CD14-positive monocyte (primary cell): Measurements from ENCODE around the gene MAD1L1. TPM values are rescaled to one million over a fixed set of nuclear protein-coding genes. Genes with fewer than 3 reads are reported as not detected.

ENCODE experiments used
- DNase-seq, 3 donors: peaks; one replicate each; pipeline ENCODE4 v3.0.0-alpha.2; 2011 to 2022
- H2AFZ ChIP-seq: 2 replicates; pipeline ENCODE4 v1.6.0; 2012; ENCODE audit warnings: mild to moderate bottlenecking, low read depth, low read length, inconsistent platforms; ENCODE audit not compliant: insufficient read depth, poor library complexity, severe bottlenecking
- H3K27ac ChIP-seq, 2 donors: 1 replicate in 1 of 2; 2 replicates in 1 of 2; pipeline ENCODE4 v1.5.1; 2012 to 2013; ENCODE audit warnings: low read length in 2 of 2, control low read depth in 1 of 2, inconsistent platforms in 1 of 2, low read depth in 1 of 2, mild to moderate bottlenecking in 1 of 2
- H3K27me3 ChIP-seq, 2 donors: one replicate each; pipeline versions ENCODE4 v1.6.0 to v1.6.1; 2011 to 2013; ENCODE audit warnings: low read length in 2 of 2; ENCODE audit not compliant: control insufficient read depth in 2 of 2, insufficient read depth in 2 of 2
- H3K36me3 ChIP-seq, 2 donors: replicated peaks in 1 of 2; 1 replicate in 1 of 2; 2 replicates in 1 of 2; pipeline versions ENCODE4 v1.5.1 to v1.6.1; 2012 to 2013; ENCODE audit warnings: low read length in 2 of 2, control low read depth in 1 of 2, inconsistent platforms in 1 of 2, mild to moderate bottlenecking in 1 of 2; ENCODE audit not compliant: insufficient read depth in 2 of 2, control insufficient read depth in 1 of 2
- H3K4me1 ChIP-seq, 2 donors: 1 replicate in 1 of 2; 2 replicates in 1 of 2; pipeline versions ENCODE4 v1.5.1 to v1.6.1; 2012 to 2013; ENCODE audit warnings: low read length in 2 of 2, control low read depth in 1 of 2, inconsistent platforms in 1 of 2, mild to moderate bottlenecking in 1 of 2, moderate library complexity in 1 of 2; ENCODE audit not compliant: insufficient read depth in 2 of 2, control insufficient read depth in 1 of 2
- H3K4me2 ChIP-seq: replicated peaks from 2 replicates; pipeline ENCODE3; 2012; ENCODE audit warnings: low read length, moderate library complexity, mild to moderate bottlenecking; ENCODE audit not compliant: poor library complexity, severe bottlenecking; ENCODE audit errors: extremely low read depth
- H3K4me3 ChIP-seq, 3 experiments: fragments of 200-600 bp in 1 of 3; sonication (generic) in 1 of 3; replicated peaks in 1 of 3; 1 replicate in 2 of 3; 2 replicates in 1 of 3; pipeline ENCODE4 v1.5.1; 2011 to 2013; ENCODE audit warnings: low read length in 3 of 3, mild to moderate bottlenecking in 3 of 3, control low read depth in 2 of 3, low read depth in 2 of 3, inconsistent platforms in 1 of 3, moderate library complexity in 1 of 3
- H3K79me2 ChIP-seq: 2 replicates; pipeline ENCODE4 v1.6.0; 2012; ENCODE audit warnings: mild to moderate bottlenecking, control low read depth, inconsistent platforms, low read length, moderate library complexity; ENCODE audit not compliant: insufficient read depth
- H3K9ac ChIP-seq: 2 replicates; pipeline ENCODE4 v1.6.0; 2017; ENCODE audit warnings: low read length, mild to moderate bottlenecking; ENCODE audit not compliant: insufficient read depth, poor library complexity, severe bottlenecking
- H3K9me3 ChIP-seq, 2 donors: replicated peaks in 1 of 2; 1 replicate in 1 of 2; 2 replicates in 1 of 2; pipeline versions ENCODE4 v1.5.1 to v1.6.1; 2012 to 2013; ENCODE audit warnings: low read length in 2 of 2, control low read depth in 1 of 2; ENCODE audit not compliant: control insufficient read depth in 1 of 2, insufficient read depth in 1 of 2
- H4K20me1 ChIP-seq: 2 replicates; pipeline ENCODE4 v1.6.0; 2012; ENCODE audit warnings: mild to moderate bottlenecking, low read length, control low read depth, moderate library complexity; ENCODE audit not compliant: insufficient read depth
- H3K27ac Mint-ChIP-seq, 7 donors: one replicate each; pipeline ENCODE4 v1.8.0; 2020; ENCODE audit warnings: mild to moderate bottlenecking in 7 of 7, mixed read lengths in 7 of 7, moderate library complexity in 6 of 7, inconsistent platforms in 2 of 7
- H3K27me3 Mint-ChIP-seq, 3 donors: one replicate each; pipeline ENCODE4 v1.8.0; 2021 to 2022; ENCODE audit warnings: low read depth in 3 of 3, mild to moderate bottlenecking in 3 of 3, mixed read lengths in 3 of 3, moderate library complexity in 3 of 3, inconsistent platforms in 1 of 3
- H3K36me3 Mint-ChIP-seq, 2 donors: one replicate each; pipeline ENCODE4 v1.8.0; 2020; ENCODE audit warnings: mixed read lengths in 2 of 2, inconsistent platforms in 1 of 2, mild to moderate bottlenecking in 1 of 2
- H3K4me1 Mint-ChIP-seq: one replicate; pipeline ENCODE4 v1.8.0; 2020; ENCODE audit warnings: mild to moderate bottlenecking, mixed read lengths
- H3K4me3 Mint-ChIP-seq, 2 donors: one replicate each; pipeline ENCODE4 v1.8.0; 2020; ENCODE audit warnings: mild to moderate bottlenecking in 2 of 2, mixed read lengths in 2 of 2, moderate library complexity in 1 of 2
- H3K9me3 Mint-ChIP-seq, 7 donors: one replicate each; pipeline ENCODE4 v1.8.0; 2020 to 2022; ENCODE audit warnings: mixed read lengths in 7 of 7, mild to moderate bottlenecking in 6 of 7, moderate library complexity in 6 of 7, inconsistent platforms in 2 of 7
- WGBS: methylation state at CpG from one replicate; pipeline ENCODE4 v1.1.5; 2013; ENCODE audit warnings: missing lambda C conversion rate; ENCODE audit not compliant: insufficient coverage; 5-methylcytosine and 5-hydroxymethylcytosine counted together
- intact Hi-C, 2 donors: fragments of 100-400 bp; cut with micrococcal nuclease; formaldehyde crosslinking; loops; one replicate each; pipeline versions ENCODE4 v1.15.0 to v1.15.1; 2023
- polyA plus RNA-seq, 3 donors: library from polyadenylated mRNA; depleted of rRNA in 1 of 3; unstranded in 2 of 3; stranded (reverse) in 1 of 3; fragments of 300-500 nt in 2 of 3; fragments of >200 nt in 1 of 3; fragmentation: Illumina TruSeq in 2 of 3; gene quantifications; 1 replicate in 2 of 3; 2 replicates in 1 of 3; pipeline ENCODE4 v1.2.3, GENCODE V29; 2012 to 2021
- TF ChIP-seq, protein P1 (sequence below): fragments of 200-600 bp; IDR thresholded peaks from one replicate; pipeline ENCODE4 v1.8.0; 2022; ENCODE audit warnings: antibody characterized with exemption, mild to moderate bottlenecking

Gene MAD1L1
- polyA plus RNA-seq, 3 donors, result 22.0 to 39.4 (median 33.2) TPM

- Histone ChIP-seq H4K20me1 (no peaks in the 10 kb centered on the region), H3K4me1 (peaks cover 0 to 7% of the 10 kb centered on the region in 2 donors), H3K79me2 (no peaks in the 10 kb centered on the region), H2AFZ (no peak overlapping the region), H3K27me3 (no peaks in the 10 kb centered on the region), H3K4me3 (no peak overlapping the region), H3K4me2 (no peak overlapping the region), H3K9ac (no peak overlapping the region), H3K9me3 (no peaks in the 10 kb centered on the region), H3K36me3 (peaks cover 40 to 74% of the 10 kb centered on the region in 2 donors), H3K27ac (no peak overlapping the region)
- TF ChIP-seq, protein P1, sequence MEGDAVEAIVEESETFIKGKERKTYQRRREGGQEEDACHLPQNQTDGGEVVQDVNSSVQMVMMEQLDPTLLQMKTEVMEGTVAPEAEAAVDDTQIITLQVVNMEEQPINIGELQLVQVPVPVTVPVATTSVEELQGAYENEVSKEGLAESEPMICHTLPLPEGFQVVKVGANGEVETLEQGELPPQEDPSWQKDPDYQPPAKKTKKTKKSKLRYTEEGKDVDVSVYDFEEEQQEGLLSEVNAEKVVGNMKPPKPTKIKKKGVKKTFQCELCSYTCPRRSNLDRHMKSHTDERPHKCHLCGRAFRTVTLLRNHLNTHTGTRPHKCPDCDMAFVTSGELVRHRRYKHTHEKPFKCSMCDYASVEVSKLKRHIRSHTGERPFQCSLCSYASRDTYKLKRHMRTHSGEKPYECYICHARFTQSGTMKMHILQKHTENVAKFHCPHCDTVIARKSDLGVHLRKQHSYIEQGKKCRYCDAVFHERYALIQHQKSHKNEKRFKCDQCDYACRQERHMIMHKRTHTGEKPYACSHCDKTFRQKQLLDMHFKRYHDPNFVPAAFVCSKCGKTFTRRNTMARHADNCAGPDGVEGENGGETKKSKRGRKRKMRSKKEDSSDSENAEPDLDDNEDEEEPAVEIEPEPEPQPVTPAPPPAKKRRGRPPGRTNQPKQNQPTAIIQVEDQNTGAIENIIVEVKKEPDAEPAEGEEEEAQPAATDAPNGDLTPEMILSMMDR, result no peak
- Mint-ChIP-seq H3K27me3 (peaks cover 0 to 2% (median 0%) of the 10 kb centered on the region in 3 donors), H3K27ac (no peak overlapping the region), H3K36me3 (peaks cover 71 to 85% of the 10 kb centered on the region in 2 donors), H3K4me3 (no peak overlapping the region), H3K9me3 (peaks cover 0 to 7% (median 0%) of the 10 kb centered on the region in 7 donors), H3K4me1 (peaks cover 9% of the 10 kb centered on the region)
- WGBS, result 78% methylated on average over 14 of the region's 14 CpGs
- no peak for DNase-seq
- intact Hi-C loops, result no loop called here
These were observed 30.4 kb downstream of the MAD1L1 start for GRCh38 chr7:2202361-2202761.

DNA sequence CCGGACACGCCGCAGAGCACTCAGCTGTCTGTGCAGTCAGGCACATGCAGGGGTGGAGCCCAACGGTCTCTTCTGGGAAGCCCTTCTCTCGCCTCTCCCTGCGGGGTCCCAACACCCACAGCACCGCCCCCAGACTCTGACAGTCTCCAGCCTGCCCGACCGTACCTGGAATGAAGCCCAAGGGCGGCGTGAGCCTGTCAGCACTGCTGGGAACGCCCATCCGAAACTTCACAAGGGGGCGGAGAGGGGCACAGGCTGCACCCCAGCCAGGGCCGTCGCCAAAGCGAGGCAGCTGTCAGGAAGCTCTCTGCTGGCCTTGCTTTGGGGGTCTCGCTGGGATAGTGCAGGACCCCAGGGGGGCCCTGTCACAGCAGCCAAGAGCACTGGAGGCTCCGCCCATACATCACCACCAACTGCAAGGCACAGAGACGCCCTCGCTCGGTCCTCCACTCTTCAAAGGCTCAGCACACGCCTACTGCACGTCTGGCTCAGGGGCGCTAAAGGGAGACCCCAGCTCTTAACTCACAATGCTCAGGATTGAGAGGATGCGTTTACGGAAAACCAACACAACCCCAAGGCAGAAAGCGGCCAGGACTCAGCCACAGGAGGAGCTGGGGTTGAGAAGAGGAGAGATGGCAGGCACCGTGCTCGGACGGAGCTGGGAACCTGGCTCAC lies 30.9 kb downstream of the MAD1L1 start:
- H3K27me3 ChIP-seq, result no peaks in the 10 kb centered on the region
- no peak overlapping the region for H3K9ac ChIP-seq
- H2AFZ ChIP-seq, result no peak overlapping the region
- H3K4me2 ChIP-seq, result no peak overlapping the region
- Mint-ChIP-seq H3K4me3 (no peak overlapping the region), H3K4me1 (peaks cover 9% of the 10 kb centered on the region), H3K27ac (no peak overlapping the region), H3K9me3 (peaks cover 0 to 10% (median 4%) of the 10 kb centered on the region in 7 donors), H3K27me3 (peaks cover 0 to 2% (median 0%) of the 10 kb centered on the region in 3 donors), H3K36me3 (peaks cover 71 to 85% of the 10 kb centered on the region in 2 donors)
- peaks cover 0 to 7% of the 10 kb centered on the region in 2 donors for H3K4me1 ChIP-seq
- peaks cover 40 to 74% of the 10 kb centered on the region in 2 donors for H3K36me3 ChIP-seq
- no peak overlapping the region for H3K27ac ChIP-seq
- TF ChIP-seq, protein P1, result no peak
- no peaks in the 10 kb centered on the region for H3K9me3 ChIP-seq
- no peak for DNase-seq
- 97% methylated on average over 17 of the region's 31 CpGs for WGBS
- H4K20me1 ChIP-seq, result no peaks in the 10 kb centered on the region
- intact Hi-C loops, result no loop called here
- no peak overlapping the region for H3K4me3 ChIP-seq
- no peaks in the 10 kb centered on the region for H3K79me2 ChIP-seq
